IMR-90 (cell line): ENCODE data around the gene DTD1. TPM values are rescaled to one million over a fixed set of nuclear protein-coding genes. Genes with fewer than 3 reads are reported as not detected.

Source experiments
- ATAC-seq: fragments of 200-7000 bp; cut with Tn5 transposase; 2 replicates; pipeline ENCODE4 v1.9.1; 2020; ENCODE audit warnings: low read depth, mild to moderate bottlenecking, moderate library complexity
- BruUV-seq: library from RNA; stranded (reverse); fragments of 400-500 nt; replicated peaks from 2 replicates; lab custom pipeline; 2021; lab: Mats Ljungman, UMichigan
- CTCF ChIA-PET: fragments of 300-600 bp; formaldehyde crosslinking; extraction: SDS; loops from one replicate; lab custom pipeline; 2021; ENCODE audit warnings: antibody characterized with exemption; lab: Yijun Ruan, JAX
- POLR2A ChIA-PET: fragments of 300-600 bp; sonication (Branson Sonifier 250); formaldehyde crosslinking; loops from one replicate; lab custom pipeline; 2022; ENCODE audit warnings: antibody characterized with exemption; ENCODE audit not compliant: unreplicated experiment; lab: Charles Lee
- DNase-seq: peaks from one replicate; pipeline ENCODE4 v3.0.0; 2013
- H2AFZ ChIP-seq: replicated peaks from 2 replicates; pipeline ENCODE3; 2013; ENCODE audit warnings: low read length, mild to moderate bottlenecking; ENCODE audit not compliant: poor library complexity
- H2AK5ac ChIP-seq: 2 replicates; pipeline ENCODE4 v1.6.1; 2013; ENCODE audit warnings: low read depth, low read length, inconsistent platforms
- H2AK9ac ChIP-seq: replicated peaks from 2 replicates; pipeline ENCODE3; 2013; ENCODE audit warnings: mild to moderate bottlenecking, low read depth, low read length, moderate library complexity; ENCODE audit not compliant: poor library complexity
- H2BK120ac ChIP-seq: 2 replicates; pipeline ENCODE4 v1.6.1; 2013; ENCODE audit warnings: low read depth, low read length, inconsistent platforms
- H2BK15ac ChIP-seq: 3 replicates; pipeline ENCODE4 v1.6.1; 2013; ENCODE audit warnings: low read depth, low read length, inconsistent platforms
- H2BK20ac ChIP-seq: 2 replicates; pipeline ENCODE4 v1.6.1; 2013; ENCODE audit warnings: low read depth, mild to moderate bottlenecking, inconsistent platforms, low read length, moderate library complexity
- H2BK5ac ChIP-seq: 2 replicates; pipeline ENCODE4 v1.6.1; 2013; ENCODE audit warnings: mild to moderate bottlenecking, low read depth, low read length, inconsistent platforms; ENCODE audit not compliant: poor library complexity, severe bottlenecking
- H3K14ac ChIP-seq: replicated peaks from 2 replicates; pipeline ENCODE4 v1.6.1; 2013; ENCODE audit warnings: low read depth, low read length, inconsistent platforms
- H3K18ac ChIP-seq: 2 replicates; pipeline ENCODE4 v1.6.1; 2013; ENCODE audit warnings: low read depth, low read length, control low read depth
- H3K23ac ChIP-seq: 2 replicates; pipeline ENCODE4 v1.6.1; 2013; ENCODE audit warnings: low read depth, low read length, inconsistent platforms
- H3K27ac ChIP-seq: 2 replicates; pipeline ENCODE4 v1.5.1; 2013; ENCODE audit warnings: mild to moderate bottlenecking, control low read depth, low read length; ENCODE audit not compliant: insufficient read depth
- H3K27me3 ChIP-seq: 2 replicates; pipeline ENCODE4 v1.6.1; 2013; ENCODE audit warnings: low read length; ENCODE audit not compliant: control insufficient read depth, insufficient read depth
- H3K36me3 ChIP-seq: 2 replicates; pipeline ENCODE4 v1.6.1; 2013; ENCODE audit warnings: low read length, mixed read lengths; ENCODE audit not compliant: control insufficient read depth, insufficient read depth
- H3K4ac ChIP-seq: 2 replicates; pipeline ENCODE4 v1.6.1; 2013; ENCODE audit warnings: low read depth, low read length, inconsistent platforms
- H3K4me1 ChIP-seq: 2 replicates; pipeline ENCODE4 v1.6.1; 2013; ENCODE audit warnings: low read length, mixed read lengths; ENCODE audit not compliant: control insufficient read depth, insufficient read depth
- H3K4me2 ChIP-seq: 2 replicates; pipeline ENCODE4 v1.6.1; 2013; ENCODE audit warnings: low read depth, mild to moderate bottlenecking, control low read depth, low read length, moderate library complexity
- H3K4me3 ChIP-seq: 2 replicates; pipeline ENCODE4 v1.5.1; 2013; ENCODE audit warnings: low read depth, mild to moderate bottlenecking, control low read depth, low read length, moderate library complexity; ENCODE audit not compliant: insufficient read depth
- H3K56ac ChIP-seq: 2 replicates; pipeline ENCODE4 v1.6.1; 2013; ENCODE audit warnings: low read length, inconsistent platforms; ENCODE audit not compliant: insufficient read depth; ENCODE audit errors: extremely low read depth
- H3K79me1 ChIP-seq, 2 experiments: 2 replicates each; pipeline ENCODE4 v1.6.1; 2013; ENCODE audit warnings: low read length in 2 of 2, inconsistent platforms in 1 of 2, low read depth in 1 of 2
- H3K9ac ChIP-seq: 2 replicates; pipeline ENCODE4 v1.6.1; 2013; ENCODE audit warnings: low read depth, low read length, control low read depth
- H3K9me1 ChIP-seq: 2 replicates; pipeline ENCODE4 v1.6.1; 2013; ENCODE audit warnings: low read length, inconsistent platforms; ENCODE audit not compliant: insufficient read depth
- H3K9me3 ChIP-seq: 2 replicates; pipeline ENCODE4 v1.6.1; 2013; ENCODE audit warnings: low read length; ENCODE audit not compliant: control insufficient read depth, insufficient read depth
- H4K20me1 ChIP-seq: 2 replicates; pipeline ENCODE4 v1.6.1; 2013; ENCODE audit warnings: low read length, inconsistent platforms; ENCODE audit not compliant: insufficient read depth
- H4K5ac ChIP-seq: 2 replicates; pipeline ENCODE4 v1.6.1; 2013; ENCODE audit warnings: mild to moderate bottlenecking, low read depth, low read length, control low read depth
- H4K8ac ChIP-seq, 2 experiments: 2 replicates each; pipeline ENCODE4 v1.6.1; 2013; ENCODE audit warnings: low read depth in 2 of 2, low read length in 2 of 2, control low read depth in 1 of 2, inconsistent platforms in 1 of 2
- H4K91ac ChIP-seq: 2 replicates; pipeline ENCODE4 v1.6.1; 2013; ENCODE audit warnings: low read depth, low read length, inconsistent platforms; ENCODE audit not compliant: insufficient read depth
- BHLHE40 ChIP-seq: fragments of 150-350 bp; IDR thresholded peaks from 2 replicates; pipeline ENCODE4 v1.6.1; 2016; ENCODE audit warnings: mild to moderate bottlenecking, low read depth, low read length
- CEBPB ChIP-seq: IDR thresholded peaks from 2 replicates; pipeline ENCODE4 v1.6.1; 2012; ENCODE audit warnings: low read depth, low read length, improper control_type of control experiment
- CHD1 ChIP-seq: IDR thresholded peaks from 2 replicates; pipeline ENCODE4 v1.6.1; 2012; ENCODE audit warnings: low read depth, low read length, improper control_type of control experiment
- MAFK ChIP-seq: IDR thresholded peaks from 2 replicates; pipeline ENCODE4 v1.6.1; 2012; ENCODE audit warnings: low read depth, low read length, improper control_type of control experiment
- MXI1 ChIP-seq: IDR thresholded peaks from 2 replicates; pipeline ENCODE4 v1.6.1; 2012; ENCODE audit warnings: low read depth, mild to moderate bottlenecking, low read length, moderate library complexity, borderline replicate concordance
- NFE2L2 ChIP-seq: fragments of 150-350 bp; IDR thresholded peaks from 2 replicates; pipeline ENCODE4 v1.6.1; 2016; ENCODE audit warnings: low read depth, mild to moderate bottlenecking, low read length
- POLR2A ChIP-seq: IDR thresholded peaks from 2 replicates; pipeline ENCODE4 v1.6.1; 2012; ENCODE audit warnings: mild to moderate bottlenecking, low read depth, low read length
- RAD21 ChIP-seq: IDR thresholded peaks from 2 replicates; pipeline ENCODE4 v1.6.1; 2012; ENCODE audit warnings: low read length, improper control_type of control experiment
- RFX5 ChIP-seq: IDR thresholded peaks from 2 replicates; pipeline ENCODE4 v1.8.0; 2012; ENCODE audit warnings: low read depth, mild to moderate bottlenecking, low read length, moderate library complexity
- SMC3 ChIP-seq: fragments of 150-350 bp; IDR thresholded peaks from 2 replicates; pipeline ENCODE4 v1.6.1; 2016; ENCODE audit warnings: low read depth, mild to moderate bottlenecking, antibody characterized with exemption, low read length, moderate library complexity
- WGBS, 2 experiments: methylation state at CpG; one replicate each; pipeline versions ENCODE4 v1.1.5 to v1.1.7; 2013; ENCODE audit warnings: missing lambda C conversion rate in 2 of 2; ENCODE audit not compliant: insufficient read length in 1 of 2; ENCODE audit errors: extremely low coverage in 2 of 2; 5-methylcytosine and 5-hydroxymethylcytosine counted together
- dilution Hi-C: fragments of 300-500 bp; cut with HindIII; formaldehyde crosslinking; loops from one replicate; pipeline ENCODE4 v1.14.3; 2018; ENCODE audit warnings: low sequenced_read_pairs; ENCODE audit not compliant: unreplicated experiment
- in situ Hi-C: fragments of 300-500 bp; cut with MboI; formaldehyde crosslinking; loops from 3 replicates; pipeline ENCODE4 v1.14.3; 2019; ENCODE audit warnings: low sequenced_read_pairs, inconsistent platforms, mixed read lengths
- intact Hi-C: fragments of 100-400 bp; cut with micrococcal nuclease; formaldehyde crosslinking; loops from 2 replicates; pipeline ENCODE4 v1.10.0; 2022
- polyA plus RNA-seq, 3 experiments: library from polyadenylated mRNA; depleted of rRNA; stranded (reverse); fragments of >200 nt; gene quantifications; 2 replicates each; pipeline ENCODE4 v1.2.3, GENCODE V29; 2012; ENCODE audit warnings: low replicate concordance in 1 of 3
- total RNA-seq: library from RNA; depleted of rRNA; stranded (reverse); fragments of >200 nt; gene quantifications from 2 replicates; pipeline ENCODE4 v1.2.3, GENCODE V29; 2012
- TF ChIP-seq, protein P1 (sequence below): fragments of 150-350 bp; IDR thresholded peaks from 2 replicates; pipeline ENCODE4 v1.6.1; 2016; ENCODE audit warnings: low read depth, mild to moderate bottlenecking, low read length, moderate library complexity, borderline replicate concordance
- TF ChIP-seq, protein P2 (sequence below): conservative IDR thresholded peaks from 2 replicates; pipeline ENCODE4 v1.5.1; 2012; ENCODE audit warnings: mild to moderate bottlenecking, low read depth, low read length, improper control_type of control experiment

DTD1 gene
- total and polyA plus RNA-seq, 2 of the 4 experiments (the other 2 are of a cell fraction), result 73.1 to 101 TPM

GRCh38 chr20:18688676-18689075, 100.8 kb downstream of the DTD1 start:
- Histone ChIP-seq H3K79me1 (peaks cover 12 to 26% of the 10 kb centered on the region in 2 experiments), H4K91ac (no peak overlapping the region), H2AK9ac (no peak overlapping the region), H3K9me1 (peaks cover 5% of the 10 kb centered on the region; the same call in 1 of the 2 replicates), H3K4me3 (no peak overlapping the region), H2BK120ac (no peak overlapping the region), H3K4me1 (peaks cover 6% of the 10 kb centered on the region; the same call in 1 of the 2 replicates), H3K56ac (no peak overlapping the region), H3K23ac (no peak overlapping the region), H3K18ac (no peak overlapping the region), H2AK5ac (no peak overlapping the region), H3K36me3 (no peaks in the 10 kb centered on the region), H3K14ac (no peak overlapping the region), H3K27me3 (no peaks in the 10 kb centered on the region), H2BK5ac (no peak overlapping the region), H4K5ac (no peak overlapping the region), H4K8ac (no peak overlapping the region), H3K4ac (no peak overlapping the region), H3K27ac (no peak overlapping the region), H4K20me1 (peaks cover 7% of the 10 kb centered on the region; the same call in 1 of the 2 replicates), H2AFZ (no peak overlapping the region), H2BK15ac (no peak overlapping the region), H3K9me3 (no peaks in the 10 kb centered on the region), H2BK20ac (no peak overlapping the region), H3K9ac (no peak overlapping the region), H3K4me2 (no peak overlapping the region)
- dilution Hi-C loops (no loop called here), in situ Hi-C loops (no loop called here), intact Hi-C loops (no loop called here)
- WGBS, 2 experiments, result no CpG with 5 or more reads among the region's 3 CpGs
- ChIA-PET POLR2A (no interaction called here), CTCF (no interaction called here)
- DNase-seq (no peak), ATAC-seq (no peak)
- TF ChIP-seq MXI1, result no peak
- no peak for TF ChIP-seq CEBPB
- TF ChIP-seq, protein P1, sequence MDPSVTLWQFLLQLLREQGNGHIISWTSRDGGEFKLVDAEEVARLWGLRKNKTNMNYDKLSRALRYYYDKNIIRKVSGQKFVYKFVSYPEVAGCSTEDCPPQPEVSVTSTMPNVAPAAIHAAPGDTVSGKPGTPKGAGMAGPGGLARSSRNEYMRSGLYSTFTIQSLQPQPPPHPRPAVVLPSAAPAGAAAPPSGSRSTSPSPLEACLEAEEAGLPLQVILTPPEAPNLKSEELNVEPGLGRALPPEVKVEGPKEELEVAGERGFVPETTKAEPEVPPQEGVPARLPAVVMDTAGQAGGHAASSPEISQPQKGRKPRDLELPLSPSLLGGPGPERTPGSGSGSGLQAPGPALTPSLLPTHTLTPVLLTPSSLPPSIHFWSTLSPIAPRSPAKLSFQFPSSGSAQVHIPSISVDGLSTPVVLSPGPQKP, result no peak
- no peak for TF ChIP-seq MAFK
- TF ChIP-seq POLR2A, result no peak
- no peak for TF ChIP-seq RFX5
- TF ChIP-seq RAD21, result no peak
- TF ChIP-seq NFE2L2, result no peak
- TF ChIP-seq, protein P2, sequence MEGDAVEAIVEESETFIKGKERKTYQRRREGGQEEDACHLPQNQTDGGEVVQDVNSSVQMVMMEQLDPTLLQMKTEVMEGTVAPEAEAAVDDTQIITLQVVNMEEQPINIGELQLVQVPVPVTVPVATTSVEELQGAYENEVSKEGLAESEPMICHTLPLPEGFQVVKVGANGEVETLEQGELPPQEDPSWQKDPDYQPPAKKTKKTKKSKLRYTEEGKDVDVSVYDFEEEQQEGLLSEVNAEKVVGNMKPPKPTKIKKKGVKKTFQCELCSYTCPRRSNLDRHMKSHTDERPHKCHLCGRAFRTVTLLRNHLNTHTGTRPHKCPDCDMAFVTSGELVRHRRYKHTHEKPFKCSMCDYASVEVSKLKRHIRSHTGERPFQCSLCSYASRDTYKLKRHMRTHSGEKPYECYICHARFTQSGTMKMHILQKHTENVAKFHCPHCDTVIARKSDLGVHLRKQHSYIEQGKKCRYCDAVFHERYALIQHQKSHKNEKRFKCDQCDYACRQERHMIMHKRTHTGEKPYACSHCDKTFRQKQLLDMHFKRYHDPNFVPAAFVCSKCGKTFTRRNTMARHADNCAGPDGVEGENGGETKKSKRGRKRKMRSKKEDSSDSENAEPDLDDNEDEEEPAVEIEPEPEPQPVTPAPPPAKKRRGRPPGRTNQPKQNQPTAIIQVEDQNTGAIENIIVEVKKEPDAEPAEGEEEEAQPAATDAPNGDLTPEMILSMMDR, result no peak
- TF ChIP-seq CHD1, result no peak
- TF ChIP-seq SMC3, result no peak
- TF ChIP-seq BHLHE40, result no peak
- no TSS peak for BruUV-seq
